ENCODE measurements around the gene COMMD3. TPM values are rescaled to one million over a fixed set of nuclear protein-coding genes. Genes with fewer than 3 reads are reported as not detected.

COMMD3 gene
- total RNA-seq, 1 experiment from 2014 or later = 43.5 TPM

- TF ChIP-seq, protein P1, sequence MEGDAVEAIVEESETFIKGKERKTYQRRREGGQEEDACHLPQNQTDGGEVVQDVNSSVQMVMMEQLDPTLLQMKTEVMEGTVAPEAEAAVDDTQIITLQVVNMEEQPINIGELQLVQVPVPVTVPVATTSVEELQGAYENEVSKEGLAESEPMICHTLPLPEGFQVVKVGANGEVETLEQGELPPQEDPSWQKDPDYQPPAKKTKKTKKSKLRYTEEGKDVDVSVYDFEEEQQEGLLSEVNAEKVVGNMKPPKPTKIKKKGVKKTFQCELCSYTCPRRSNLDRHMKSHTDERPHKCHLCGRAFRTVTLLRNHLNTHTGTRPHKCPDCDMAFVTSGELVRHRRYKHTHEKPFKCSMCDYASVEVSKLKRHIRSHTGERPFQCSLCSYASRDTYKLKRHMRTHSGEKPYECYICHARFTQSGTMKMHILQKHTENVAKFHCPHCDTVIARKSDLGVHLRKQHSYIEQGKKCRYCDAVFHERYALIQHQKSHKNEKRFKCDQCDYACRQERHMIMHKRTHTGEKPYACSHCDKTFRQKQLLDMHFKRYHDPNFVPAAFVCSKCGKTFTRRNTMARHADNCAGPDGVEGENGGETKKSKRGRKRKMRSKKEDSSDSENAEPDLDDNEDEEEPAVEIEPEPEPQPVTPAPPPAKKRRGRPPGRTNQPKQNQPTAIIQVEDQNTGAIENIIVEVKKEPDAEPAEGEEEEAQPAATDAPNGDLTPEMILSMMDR (conservative IDR thresholded peaks at IDR 0.05) = no peak
- no peak for TF ChIP-seq EZH2 (IDR thresholded peaks at IDR 0.05; ENCODE audit: low read depth)
- Histone ChIP-seq H3F3A (ENCODE audit: insufficient read depth, low read depth) (0 out of 2 replicates have a peak, but pooled peaks cover 3% of the 10 kb centered on the region), H4K20me1 (ENCODE audit: insufficient read depth) (peaks cover 9% of the 10 kb centered on the region), H3K4me1 (replicated peaks; ENCODE audit: insufficient read depth) (peaks cover 34% of the 10 kb centered on the region), H3K4me3 (no peak overlapping the region; the same call in 1 of the 2 replicates), H3K4me2 (peak overlapping the region; percentile 90; the same call in 1 of the 2 replicates), H3K27ac (no peak overlapping the region), H3K27me3 (ENCODE audit: insufficient read depth, low read depth) (peaks cover 16% of the 10 kb centered on the region), H3K79me2 (ENCODE audit: low read depth) (peaks cover 40% of the 10 kb centered on the region), H3K9me2 (ENCODE audit: insufficient read depth) (no peaks in the 10 kb centered on the region), H3K36me3 (ENCODE audit: low read depth) (no peaks in the 10 kb centered on the region), H3K9me3 (ENCODE audit: insufficient read depth, low read depth) (no peaks in the 10 kb centered on the region), H2AFZ (no peak overlapping the region)
- no TSS peak for BruUV-seq (replicated peaks)
- intact Hi-C loops (cut with micrococcal nuclease; ENCODE audit: unreplicated experiment) = loop anchor here (5.0 to 10.0 kb wide), 4 partner anchors 359 to 741 kb away; partner anchors contain the start of gene PIP4K2A
- no peak for DNase-seq
- ChIA-PET POLR2A (ENCODE audit: unreplicated experiment) (interaction anchor here (0.6 kb wide), 1 partner anchor 63 kb away, joined by 3 read pairs; no protein-coding TSS in a partner anchor), CTCF (no interaction called here)
Observed at GRCh38 chr10:22323538-22324305, 7.5 kb downstream of the COMMD3 start.

GRCh38 chr10:22324413-22324812 is 8.2 kb downstream of the COMMD3 start:
- peak overlapping the region; percentile 79 for H3K4me3 ChIP-seq
- no peaks in the 10 kb centered on the region for H3K9me2 ChIP-seq (ENCODE audit: insufficient read depth)
- H3K36me3 ChIP-seq (ENCODE audit: low read depth) = peaks cover 2% of the 10 kb centered on the region; the same call in 1 of the 2 replicates
- H3F3A ChIP-seq (ENCODE audit: insufficient read depth, low read depth) = 0 out of 2 replicates have a peak, but pooled peaks cover 3% of the 10 kb centered on the region
- DNase-seq = no peak
- peaks cover 9% of the 10 kb centered on the region for H4K20me1 ChIP-seq (ENCODE audit: insufficient read depth)
- H3K4me2 ChIP-seq = peak overlapping the region; percentile 90
- POLR2A ChIA-PET (ENCODE audit: unreplicated experiment) = interaction anchor here (0.6 kb wide), 1 partner anchor 64 kb away, joined by 3 read pairs; no protein-coding TSS in a partner anchor
- BruUV-seq (replicated peaks) = no TSS peak
- TF ChIP-seq, protein P1 (conservative IDR thresholded peaks at IDR 0.05) = no peak
- TF ChIP-seq EZH2 (IDR thresholded peaks at IDR 0.05; ENCODE audit: low read depth) = no peak
- H3K4me1 ChIP-seq (replicated peaks; ENCODE audit: insufficient read depth) = peaks cover 34% of the 10 kb centered on the region
- H2AFZ ChIP-seq = no peak overlapping the region
- intact Hi-C loops (cut with micrococcal nuclease; ENCODE audit: unreplicated experiment) = loop anchor here (5.0 to 10.0 kb wide), 4 partner anchors 358 to 740 kb away; partner anchors contain the start of gene PIP4K2A
- H3K79me2 ChIP-seq (ENCODE audit: low read depth) = peaks cover 40% of the 10 kb centered on the region
- H3K27me3 ChIP-seq (ENCODE audit: insufficient read depth, low read depth) = peaks cover 16% of the 10 kb centered on the region
- CTCF ChIA-PET = no interaction called here
- H3K9me3 ChIP-seq (ENCODE audit: insufficient read depth, low read depth) = no peaks in the 10 kb centered on the region
- H3K27ac ChIP-seq = no peak overlapping the region

GRCh38 chr10:22324893-22325271 is 8.7 kb downstream of the COMMD3 start:
- no peak overlapping the region for H3K27ac ChIP-seq
- peak overlapping the region; percentile 79 for H3K4me3 ChIP-seq
- no peaks in the 10 kb centered on the region for H3K9me3 ChIP-seq (ENCODE audit: insufficient read depth, low read depth)
- peaks cover 16% of the 10 kb centered on the region for H3K27me3 ChIP-seq (ENCODE audit: insufficient read depth, low read depth)
- H3K9me2 ChIP-seq (ENCODE audit: insufficient read depth) = no peaks in the 10 kb centered on the region
- H3K36me3 ChIP-seq (ENCODE audit: low read depth) = peaks cover 7% of the 10 kb centered on the region; the same call in 1 of the 2 replicates
- peaks cover 9% of the 10 kb centered on the region for H4K20me1 ChIP-seq (ENCODE audit: insufficient read depth)
- peak overlapping the region; percentile 81 for H2AFZ ChIP-seq
- CTCF ChIA-PET = no interaction called here
- TSS peak; percentile 21 for BruUV-seq (replicated peaks)
- POLR2A ChIA-PET (ENCODE audit: unreplicated experiment) = no interaction called here
- H3F3A ChIP-seq (ENCODE audit: insufficient read depth, low read depth) = 0 out of 2 replicates have a peak, but pooled peaks cover 3% of the 10 kb centered on the region
- H3K4me2 ChIP-seq = peak overlapping the region; percentile 90
- intact Hi-C loops (cut with micrococcal nuclease; ENCODE audit: unreplicated experiment) = loop anchor here (5.0 to 10.0 kb wide), 4 partner anchors 357 to 740 kb away; partner anchors contain the start of gene PIP4K2A
- H3K79me2 ChIP-seq (ENCODE audit: low read depth) = peaks cover 40% of the 10 kb centered on the region
- no peak for DNase-seq
- no peak for TF ChIP-seq EZH2 (IDR thresholded peaks at IDR 0.05; ENCODE audit: low read depth)
- TF ChIP-seq, protein P1 (conservative IDR thresholded peaks at IDR 0.05) = no peak
- H3K4me1 ChIP-seq (replicated peaks; ENCODE audit: insufficient read depth) = peaks cover 29% of the 10 kb centered on the region

Measured in PC-9 (cell line).